HepG2 (cell line): ENCODE data around the gene KCNK17. TPM values are rescaled to one million over a fixed set of nuclear protein-coding genes. Genes with fewer than 3 reads are reported as not detected.

ENCODE experiments used
- ATAC-seq: fragments of 200-7000 bp; cut with Tn5 transposase; 3 replicates; pipeline ENCODE4 v1.9.1; 2020; ENCODE audit warnings: mild to moderate bottlenecking, moderate library complexity
- BruUV-seq: library from RNA; stranded (reverse); fragments of 400-500 nt; replicated peaks from 2 replicates; lab custom pipeline; 2021; lab: Mats Ljungman, UMichigan
- CTCF ChIA-PET: fragments of 300-600 bp; formaldehyde crosslinking; extraction: SDS; loops from one replicate; lab custom pipeline; 2021; ENCODE audit warnings: low total read pairs, inconsistent platforms, low intra/inter-chr PET ratio; lab: Yijun Ruan, JAX
- POLR2A ChIA-PET: fragments of 350-600 bp; sonication (Branson Sonifier 250); formaldehyde crosslinking; loops from one replicate; lab custom pipeline; 2020; ENCODE audit warnings: antibody characterized with exemption, inconsistent platforms; lab: Yijun Ruan, JAX
- DNase-seq: peaks from one replicate; pipeline ENCODE4 v3.0.0-alpha.2; 2015; ENCODE audit warnings: low spot score
- FAIRE-seq: peaks from 3 replicates; lab custom pipeline; 2011; peaks lifted over from hg19 to GRCh38; lab: Jason Lieb, UNC
- H2AFZ ChIP-seq: one replicate; pipeline ENCODE4 v1.6.1; 2011; ENCODE audit warnings: low read length, inconsistent platforms
- H3K27ac ChIP-seq: fragments of 300-600 bp; 3 replicates; pipeline ENCODE4 v1.8.0; 2011; ENCODE audit warnings: mixed run types, mild to moderate bottlenecking, mixed read lengths, low read length, inconsistent platforms; ENCODE audit not compliant: insufficient read depth; ENCODE audit errors: extremely low read length
- H3K27me3 ChIP-seq, 2 experiments: fragments of 200-600 bp in 1 of 2; 2 replicates in 1 of 2; 3 replicates in 1 of 2; pipeline versions ENCODE4 v1.6.0 to v1.8.0; 2011; ENCODE audit warnings: low read length in 2 of 2, mild to moderate bottlenecking in 2 of 2, moderate library complexity in 2 of 2, inconsistent platforms in 1 of 2; ENCODE audit not compliant: insufficient read depth in 2 of 2, control insufficient read depth in 1 of 2
- H3K36me3 ChIP-seq, 2 experiments: fragments of 200-600 bp in 1 of 2; replicated peaks in 1 of 2; 2 replicates in 1 of 2; 3 replicates in 1 of 2; pipeline versions ENCODE4 v1.5.1 to v1.8.0; 2011; ENCODE audit warnings: low read length in 2 of 2, inconsistent platforms in 1 of 2; ENCODE audit not compliant: insufficient read depth in 2 of 2, control insufficient read depth in 1 of 2
- H3K4me1 ChIP-seq: 2 replicates; pipeline ENCODE4 v1.5.1; 2012; ENCODE audit warnings: low read length, inconsistent platforms; ENCODE audit not compliant: insufficient read depth
- H3K4me2 ChIP-seq: 2 replicates; pipeline ENCODE4 v1.6.0; 2011; ENCODE audit warnings: low read depth, low read length, inconsistent platforms
- H3K4me3 ChIP-seq, 3 experiments: fragments of 200-600 bp in 1 of 3; sonication (generic), shearing (Covaris generic) in 1 of 3; replicated peaks in 1 of 3; 2 replicates each; pipeline ENCODE4 v1.5.1; 2011 to 2016; ENCODE audit warnings: low read length in 3 of 3, inconsistent platforms in 2 of 3, low read depth in 2 of 3, mild to moderate bottlenecking in 2 of 3, control low read depth in 1 of 3, mixed read lengths in 1 of 3; ENCODE audit not compliant: insufficient read depth in 1 of 3
- H3K79me2 ChIP-seq: one replicate; pipeline ENCODE4 v1.6.1; 2011; ENCODE audit warnings: low read length, inconsistent platforms; ENCODE audit not compliant: insufficient read depth
- H3K9ac ChIP-seq: 2 replicates; pipeline ENCODE4 v1.6.0; 2011; ENCODE audit warnings: mild to moderate bottlenecking, low read depth, low read length, inconsistent platforms; ENCODE audit not compliant: insufficient read depth
- H3K9me3 ChIP-seq: 2 replicates; pipeline ENCODE4 v1.5.1; 2012; ENCODE audit warnings: mild to moderate bottlenecking, low read length
- H4K20me1 ChIP-seq: 2 replicates; pipeline ENCODE4 v1.6.0; 2011; ENCODE audit warnings: inconsistent platforms, mild to moderate bottlenecking, low read length, moderate library complexity; ENCODE audit not compliant: insufficient read depth
- ATF7-NPFF ChIP-seq: sonication (generic); formaldehyde crosslinking; IDR thresholded peaks from 2 replicates; pipeline ENCODE4 v1.8.1; 2023; ENCODE audit warnings: mild to moderate bottlenecking, low read depth, missing genetic modification reagents, moderate library complexity
- KMT2B ChIP-seq: IDR thresholded peaks from 2 replicates; pipeline ENCODE4 v1.6.1; 2016; ENCODE audit warnings: missing genetic modification reagents, missing compliant biosample characterization
- POLR2A ChIP-seq, 2 experiments: IDR thresholded peaks; 2 replicates each; pipeline ENCODE4 v1.6.1; 2011; ENCODE audit warnings: low read depth in 2 of 2, low read length in 2 of 2, mild to moderate bottlenecking in 1 of 2, moderate library complexity in 1 of 2; ENCODE audit not compliant: insufficient read depth in 1 of 2
- TIGD3 ChIP-seq: sonication (generic); formaldehyde crosslinking; IDR thresholded peaks from 2 replicates; pipeline ENCODE4 v1.5.1; 2020; ENCODE audit warnings: mild to moderate bottlenecking, missing genetic modification reagents, borderline replicate concordance
- ZKSCAN5 ChIP-seq: sonication (generic); formaldehyde crosslinking; IDR thresholded peaks from 2 replicates; pipeline ENCODE4 v1.5.1; 2020; ENCODE audit warnings: mild to moderate bottlenecking, missing genetic modification reagents
- ZNF550 ChIP-seq: sonication (generic); formaldehyde crosslinking; IDR thresholded peaks from 2 replicates; pipeline ENCODE4 v1.4.0; 2020; ENCODE audit warnings: mild to moderate bottlenecking, missing genetic modification reagents, borderline replicate concordance
- ZNF670 ChIP-seq: sonication (generic); formaldehyde crosslinking; IDR thresholded peaks from 2 replicates; pipeline ENCODE4 v1.8.0; 2022; ENCODE audit warnings: mild to moderate bottlenecking, missing genetic modification reagents, borderline replicate concordance
- ZNF883 ChIP-seq: sonication (generic); formaldehyde crosslinking; IDR thresholded peaks from 2 replicates; pipeline ENCODE4 v1.5.1; 2020; ENCODE audit warnings: mild to moderate bottlenecking, missing genetic modification reagents; ENCODE audit errors: not compliant biosample characterization
- WGBS: methylation state at CpG from one replicate; pipeline ENCODE4 v1.1.6; 2017; ENCODE audit warnings: low lambda C conversion rate; 5-methylcytosine and 5-hydroxymethylcytosine counted together
- in situ Hi-C: cut with HindIII; loops from 2 replicates; pipeline ENCODE4 v1.10.0; 2017; ENCODE audit warnings: low pct_unique_long_range_greater_than_20kb; ENCODE audit not compliant: extremely low pct_ligation_motif_present
- intact Hi-C: fragments of 100-400 bp; cut with micrococcal nuclease; formaldehyde crosslinking; loops from one replicate; pipeline ENCODE4 v1.10.0; 2022; ENCODE audit not compliant: unreplicated experiment
- polyA plus RNA-seq, 8 experiments: library from polyadenylated mRNA; depleted of rRNA in 3 of 8; stranded (reverse) in 7 of 8; unstranded in 1 of 8; fragments of >200 nt; fragmentation: Illumina TruSeq in 4 of 8; extraction: Trizol in 4 of 8; gene quantifications; 2 replicates each; pipeline versions ENCODE4 v1.2.1 to v1.2.3, GENCODE V29; 2011 to 2016; ENCODE audit warnings: low read depth in 4 of 8, missing spikeins in 1 of 8, mixed read lengths in 1 of 8; ENCODE audit not compliant: insufficient read depth in 1 of 8
- total RNA-seq, 5 experiments: library from RNA; depleted of rRNA; stranded (reverse); fragments of >200 nt; fragmentation: Illumina TruSeq; extraction: Trizol; gene quantifications; 2 replicates each; pipeline ENCODE4 v1.2.3, GENCODE V29; 2016; ENCODE audit warnings: low read depth in 1 of 5
- TF ChIP-seq, protein P1 (sequence below): sonication (generic); formaldehyde crosslinking; IDR thresholded peaks from 2 replicates; pipeline ENCODE4 v1.5.1; 2020; ENCODE audit warnings: missing genetic modification reagents, mild to moderate bottlenecking, borderline replicate concordance

Gene KCNK17
- total and polyA plus RNA-seq, 2 of the 13 experiments (the other 11 are each of a cell fraction or from before 2014, with no cell fraction given) = not detected

- H3K79me2 ChIP-seq = no peaks in the 10 kb centered on the region
- no peak overlapping the region for H3K4me3 ChIP-seq
- ChIA-PET CTCF (no interaction called here), POLR2A (no interaction called here)
- WGBS = 43% methylated on average over 57 of the region's 80 CpGs
- H4K20me1 ChIP-seq = peaks cover 5% of the 10 kb centered on the region; the same call in 1 of the 2 replicates
- H3K27me3 ChIP-seq = peaks cover 7 to 39% of the 10 kb centered on the region in 2 experiments; a peak in 4 of 5 replicates
- no peak overlapping the region for H3K27ac ChIP-seq
- H3K9ac ChIP-seq = no peak overlapping the region
- H3K36me3 ChIP-seq = no peaks in the 10 kb centered on the region
- ATAC-seq (no peak), FAIRE-seq (no peak), DNase-seq (no peak)
- no peaks in the 10 kb centered on the region for H3K9me3 ChIP-seq
- H2AFZ ChIP-seq = no peak overlapping the region
- H3K4me1 ChIP-seq = no peaks in the 10 kb centered on the region
- in situ Hi-C loops = loop anchor here (5.0 kb wide), 1 partner anchor 441 kb away; no protein-coding TSS in a partner anchor
- TF ChIP-seq, protein P1, sequence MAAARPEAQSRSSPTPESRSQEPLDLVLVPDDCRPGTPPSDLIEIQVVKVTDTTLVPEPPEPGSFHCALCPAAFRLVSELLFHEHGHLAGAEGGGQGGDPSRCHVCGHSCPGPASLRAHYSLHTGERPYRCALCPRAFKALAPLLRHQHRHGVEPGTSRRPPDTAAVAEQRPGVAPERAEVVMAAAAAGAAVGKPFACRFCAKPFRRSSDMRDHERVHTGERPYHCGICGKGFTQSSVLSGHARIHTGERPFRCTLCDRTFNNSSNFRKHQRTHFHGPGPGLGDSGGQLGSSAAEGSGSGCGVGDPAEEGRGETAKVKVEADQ = no peak
- TF ChIP-seq ATF7-NPFF (no peak), ZNF883 (no peak), KMT2B (CRISPR knock-in tag) (no peak), ZKSCAN5 (no peak), POLR2A (IDR thresholded peaks at IDR 0.05; ENCODE audit: insufficient read depth in 1 of 2, low read depth in 2 of 2, low read length in 2 of 2) (no peak), ZNF550 (CRISPR knock-in tag) (no peak), ZNF670 (CRISPR knock-in tag) (no peak), TIGD3 (no peak)
- intact Hi-C loops = no loop called here
- no TSS peak for BruUV-seq
- no peak overlapping the region for H3K4me2 ChIP-seq
These were observed 520 bp downstream of the KCNK17 start for GRCh38 chr6:39313526-39314272.
